D721Med (cell line): ENCODE results near the gene UMAD1.

ENCODE experiments used
- DNase-seq: peaks from one replicate; pipeline ENCODE4 v3.0.0; 2011; ENCODE audit warnings: low spot score; ENCODE audit not compliant: insufficient read length
- FAIRE-seq: peaks from 2 replicates; lab custom pipeline; 2011; peaks lifted over from hg19 to GRCh38; lab: Jason Lieb, UNC
- TF ChIP-seq, protein P1 (sequence below): IDR thresholded peaks from 2 replicates; pipeline ENCODE4 v1.5.1; 2012; ENCODE audit warnings: mild to moderate bottlenecking, control low read depth; ENCODE audit not compliant: insufficient read depth; ENCODE audit errors: missing control alignments

UMAD1 gene

DNA sequence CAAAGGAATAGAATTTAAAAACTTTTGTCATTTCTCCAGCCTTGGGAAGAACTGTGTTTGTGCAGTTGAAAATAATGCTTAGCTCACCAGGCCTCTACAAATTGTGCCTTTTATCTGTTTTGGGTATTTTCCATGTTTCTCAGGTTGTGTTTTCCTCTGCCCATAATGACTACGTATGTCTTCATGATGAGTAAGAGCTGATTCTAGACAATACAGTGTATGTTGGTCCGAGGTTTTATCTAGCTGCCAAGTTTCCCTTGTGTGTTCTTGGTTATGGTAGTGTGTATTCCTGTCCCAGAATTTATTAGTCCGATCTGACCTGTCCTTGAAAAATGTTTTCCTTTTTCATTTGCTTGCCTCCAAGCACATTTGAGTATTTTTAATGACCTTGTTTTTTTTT, 244.3 kb downstream of the UMAD1 start:
- DNase-seq (no peak), FAIRE-seq (no peak)
- TF ChIP-seq, protein P1, sequence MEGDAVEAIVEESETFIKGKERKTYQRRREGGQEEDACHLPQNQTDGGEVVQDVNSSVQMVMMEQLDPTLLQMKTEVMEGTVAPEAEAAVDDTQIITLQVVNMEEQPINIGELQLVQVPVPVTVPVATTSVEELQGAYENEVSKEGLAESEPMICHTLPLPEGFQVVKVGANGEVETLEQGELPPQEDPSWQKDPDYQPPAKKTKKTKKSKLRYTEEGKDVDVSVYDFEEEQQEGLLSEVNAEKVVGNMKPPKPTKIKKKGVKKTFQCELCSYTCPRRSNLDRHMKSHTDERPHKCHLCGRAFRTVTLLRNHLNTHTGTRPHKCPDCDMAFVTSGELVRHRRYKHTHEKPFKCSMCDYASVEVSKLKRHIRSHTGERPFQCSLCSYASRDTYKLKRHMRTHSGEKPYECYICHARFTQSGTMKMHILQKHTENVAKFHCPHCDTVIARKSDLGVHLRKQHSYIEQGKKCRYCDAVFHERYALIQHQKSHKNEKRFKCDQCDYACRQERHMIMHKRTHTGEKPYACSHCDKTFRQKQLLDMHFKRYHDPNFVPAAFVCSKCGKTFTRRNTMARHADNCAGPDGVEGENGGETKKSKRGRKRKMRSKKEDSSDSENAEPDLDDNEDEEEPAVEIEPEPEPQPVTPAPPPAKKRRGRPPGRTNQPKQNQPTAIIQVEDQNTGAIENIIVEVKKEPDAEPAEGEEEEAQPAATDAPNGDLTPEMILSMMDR, result no peak

GRCh38 chr7:7889791-7890568, 249.4 kb downstream of the UMAD1 start:
- TF ChIP-seq, protein P1, result no peak
- FAIRE-seq (no peak), DNase-seq (no peak)

GRCh38 chr7:7895004-7895650, 254.6 kb downstream of the UMAD1 start:
- FAIRE-seq, result no peak
- DNase-seq, result no peak
- TF ChIP-seq, protein P1, result no peak

- FAIRE-seq (no peak), DNase-seq (no peak)
- TF ChIP-seq, protein P1, result no peak
Observed at GRCh38 chr7:7895754-7896153, 255.2 kb downstream of the UMAD1 start.

- TF ChIP-seq, protein P1, result no peak
- FAIRE-seq (no peak), DNase-seq (no peak)
Observed at GRCh38 chr7:7897509-7897908, 257.0 kb downstream of the UMAD1 start.

DNA sequence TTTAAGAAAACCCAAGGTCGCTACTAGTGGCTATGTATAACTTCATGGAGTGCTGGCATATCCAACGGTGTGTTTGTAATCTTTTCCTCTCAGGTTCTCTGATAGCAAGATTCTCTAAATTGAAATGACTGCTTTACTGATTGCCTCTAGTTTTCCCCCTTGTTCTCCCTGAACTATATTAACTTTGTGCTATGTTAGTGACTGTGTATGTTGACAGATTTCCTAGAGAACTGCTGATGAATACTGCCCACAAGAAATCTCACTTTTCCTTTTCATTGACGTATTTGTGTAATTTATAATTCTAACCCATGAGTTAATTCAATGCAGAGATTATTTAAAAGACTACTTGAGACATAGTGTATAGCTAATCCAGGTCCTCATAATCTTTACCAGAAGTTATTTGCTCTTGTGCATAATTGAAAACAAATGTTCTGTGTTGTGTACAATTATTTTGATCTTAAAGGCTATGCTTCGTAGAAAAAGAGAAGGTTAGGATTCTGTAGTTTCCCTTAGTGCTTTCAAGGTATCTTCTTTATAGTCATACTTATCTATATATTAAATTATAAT, 257.5 kb downstream of the UMAD1 start:
- TF ChIP-seq, protein P1, result no peak

More for the DNA sequence above, 257.5 kb downstream of the UMAD1 start:
- DNase-seq (no peak), FAIRE-seq (no peak)
